Measurements from ENCODE around the gene DHRS2.
"Not testable (repeated sequence)": the region's sequence is repeated elsewhere in the genome, so short reads cannot be mapped to it uniquely, and the experiment has no call there.

DHRS2 gene

GRCh38 chr14:23675906-23676305 is 39.7 kb downstream of the DHRS2 start:
- no peak for DNase-seq (ENCODE audit: low spot score)
- no peak for TF ChIP-seq CTCF (IDR thresholded peaks at IDR 0.05; ENCODE audit: extremely low read depth, insufficient read depth, missing control alignments)
- in situ Hi-C loops (cut with MboI; ENCODE audit: low pct_unique_long_range_greater_than_20kb, low sequenced_read_pairs, unreplicated experiment) = no loop called here

- in situ Hi-C loops (cut with MboI; ENCODE audit: low pct_unique_long_range_greater_than_20kb, low sequenced_read_pairs, unreplicated experiment) = no loop called here
- DNase-seq (ENCODE audit: low spot score) = no peak
- no peak for TF ChIP-seq CTCF (IDR thresholded peaks at IDR 0.05; ENCODE audit: extremely low read depth, insufficient read depth, missing control alignments)
These were observed 45.2 kb downstream of the DHRS2 start for GRCh38 chr14:23681337-23681736.

GRCh38 chr14:23689709-23690514 is 53.7 kb downstream of the DHRS2 start:
- DNase-seq (ENCODE audit: low spot score); in situ Hi-C loops (cut with MboI; ENCODE audit: low pct_unique_long_range_greater_than_20kb, low sequenced_read_pairs, unreplicated experiment): not testable (repeated sequence)

GRCh38 chr14:23692416-23692815 is 56.3 kb downstream of the DHRS2 start:
- in situ Hi-C loops (cut with MboI; ENCODE audit: low pct_unique_long_range_greater_than_20kb, low sequenced_read_pairs, unreplicated experiment) = no loop called here
- DNase-seq (ENCODE audit: low spot score) = no peak
- no peak for TF ChIP-seq CTCF (IDR thresholded peaks at IDR 0.05; ENCODE audit: extremely low read depth, insufficient read depth, missing control alignments)

GRCh38 chr14:23693252-23693775 is 57.1 kb downstream of the DHRS2 start:
- no peak for DNase-seq (ENCODE audit: low spot score)
- in situ Hi-C loops (cut with MboI; ENCODE audit: low pct_unique_long_range_greater_than_20kb, low sequenced_read_pairs, unreplicated experiment) = no loop called here
- no peak for TF ChIP-seq CTCF (IDR thresholded peaks at IDR 0.05; ENCODE audit: extremely low read depth, insufficient read depth, missing control alignments)

- no peak for TF ChIP-seq CTCF (IDR thresholded peaks at IDR 0.05; ENCODE audit: extremely low read depth, insufficient read depth, missing control alignments)
- no peak for DNase-seq (ENCODE audit: low spot score)
- in situ Hi-C loops (cut with MboI; ENCODE audit: low pct_unique_long_range_greater_than_20kb, low sequenced_read_pairs, unreplicated experiment) = no loop called here
These were observed 58.2 kb downstream of the DHRS2 start for GRCh38 chr14:23694085-23694948.
